Neutrophil (primary cell): ENCODE data around the gene NPM3.
A peak's percentile ranks its signal among the peaks of the same experiment; 100 is the strongest.

Experiments
- H3K27ac ChIP-seq: fragments of 200-600 bp; sonication (generic); 2 replicates; pipeline ENCODE4 v1.5.1; 2016; ENCODE audit warnings: mild to moderate bottlenecking, moderate library complexity
- H3K27me3 ChIP-seq: fragments of 200-600 bp; sonication (generic); 2 replicates; pipeline ENCODE4 v1.6.0; 2016; ENCODE audit warnings: mild to moderate bottlenecking
- H3K36me3 ChIP-seq: fragments of 200-600 bp; sonication (generic); 2 replicates; pipeline ENCODE4 v1.5.1; 2017
- H3K4me1 ChIP-seq, 2 experiments: fragments of 200-600 bp in 1 of 2; sonication (generic) in 1 of 2; 1 replicate in 1 of 2; 2 replicates in 1 of 2; pipeline versions ENCODE4 v1.5.1 to v1.6.1; 2013 to 2016; ENCODE audit warnings: low read depth in 1 of 2, low read length in 1 of 2, mild to moderate bottlenecking in 1 of 2, moderate library complexity in 1 of 2; ENCODE audit not compliant: control insufficient read depth in 1 of 2, insufficient read depth in 1 of 2
- H3K4me3 ChIP-seq, 2 experiments: fragments of 200-600 bp in 1 of 2; sonication (generic) in 1 of 2; 1 replicate in 1 of 2; 2 replicates in 1 of 2; pipeline ENCODE4 v1.5.1; 2013 to 2016; ENCODE audit warnings: low read depth in 1 of 2, low read length in 1 of 2, mild to moderate bottlenecking in 1 of 2, moderate library complexity in 1 of 2
- H3K9me3 ChIP-seq: fragments of 200-600 bp; sonication (generic); 2 replicates; pipeline ENCODE4 v1.5.1; 2016
- CTCF ChIP-seq: fragments of 200-600 bp; sonication (generic); IDR thresholded peaks from 2 replicates; pipeline ENCODE4 v1.5.1; 2016; ENCODE audit warnings: antibody characterized with exemption

Gene NPM3

GRCh38 chr10:101814466-101815071 is 31.3 kb upstream of the NPM3 start:
- peak overlapping the region; percentile 76 to 98 for H3K4me3 ChIP-seq
- H3K9me3 ChIP-seq: no peaks in the 10 kb centered on the region
- peaks cover 28 to 48% of the 10 kb centered on the region in 2 experiments for H3K4me1 ChIP-seq
- TF ChIP-seq CTCF: no peak
- peak overlapping the region; percentile 3 for H3K27ac ChIP-seq
- peaks cover 36% of the 10 kb centered on the region for H3K36me3 ChIP-seq
- H3K27me3 ChIP-seq: no peaks in the 10 kb centered on the region

- Histone ChIP-seq H3K36me3 (peaks cover 55% of the 10 kb centered on the region), H3K4me3 (no peak overlapping the region), H3K27me3 (no peaks in the 10 kb centered on the region), H3K9me3 (no peaks in the 10 kb centered on the region), H3K4me1 (peaks cover 20 to 37% of the 10 kb centered on the region in 2 experiments), H3K27ac (no peak overlapping the region)
- no peak for TF ChIP-seq CTCF
Observed at GRCh38 chr10:101812606-101813005, 29.4 kb upstream of the NPM3 start.

GRCh38 chr10:101807158-101807557 is 23.9 kb upstream of the NPM3 start:
- no peak overlapping the region for H3K27ac ChIP-seq
- no peak overlapping the region for H3K4me3 ChIP-seq
- H3K27me3 ChIP-seq: no peaks in the 10 kb centered on the region
- H3K36me3 ChIP-seq: peaks cover 100% of the 10 kb centered on the region
- TF ChIP-seq CTCF: no peak
- no peaks in the 10 kb centered on the region for H3K4me1 ChIP-seq
- H3K9me3 ChIP-seq: no peaks in the 10 kb centered on the region

GRCh38 chr10:101803511-101803910 is 20.3 kb upstream of the NPM3 start:
- Histone ChIP-seq H3K9me3 (no peaks in the 10 kb centered on the region), H3K36me3 (peaks cover 100% of the 10 kb centered on the region), H3K4me1 (no peaks in the 10 kb centered on the region), H3K27me3 (no peaks in the 10 kb centered on the region), H3K4me3 (no peak overlapping the region), H3K27ac (no peak overlapping the region)
- no peak for TF ChIP-seq CTCF

- Histone ChIP-seq H3K4me3 (no peak overlapping the region), H3K36me3 (peaks cover 99% of the 10 kb centered on the region), H3K9me3 (no peaks in the 10 kb centered on the region), H3K27ac (no peak overlapping the region), H3K4me1 (no peaks in the 10 kb centered on the region), H3K27me3 (no peaks in the 10 kb centered on the region)
- TF ChIP-seq CTCF: no peak
Observed at GRCh38 chr10:101797403-101798059, 14.3 kb upstream of the NPM3 start.
